LNCaP clone FGC (cell line): ENCODE results near the gene NCCRP1.

Source experiments
- DNase-seq: peaks from one replicate; pipeline ENCODE4 v3.0.0-alpha.2; 2011; ENCODE audit warnings: low read depth
- H3K4me3 ChIP-seq: 2 replicates; pipeline ENCODE4 v1.5.1; 2011; ENCODE audit warnings: mild to moderate bottlenecking, low read depth, low read length, control low read depth
- CTCF ChIP-seq: IDR thresholded peaks from 2 replicates; pipeline ENCODE4 v1.5.1; 2012; ENCODE audit warnings: mild to moderate bottlenecking; ENCODE audit not compliant: control insufficient read depth, insufficient read depth; ENCODE audit errors: extremely low read depth

NCCRP1 gene

GRCh38 chr19:39174558-39175544, 21.9 kb upstream of the NCCRP1 start:
- no peak for TF ChIP-seq CTCF
- DNase-seq: no peak

GRCh38 chr19:39175564-39175963, 21.2 kb upstream of the NCCRP1 start:
- no peak for TF ChIP-seq CTCF

More at GRCh38 chr19:39174558-39175544, 21.9 kb upstream of the NCCRP1 start:
- no peak overlapping the region for H3K4me3 ChIP-seq

GRCh38 chr19:39177110-39177699, 19.6 kb upstream of the NCCRP1 start:
- no peak for TF ChIP-seq CTCF
- H3K4me3 ChIP-seq: no peak overlapping the region
- no peak for DNase-seq

More at GRCh38 chr19:39175564-39175963, 21.2 kb upstream of the NCCRP1 start:
- DNase-seq: no peak
- H3K4me3 ChIP-seq: no peak overlapping the region

GRCh38 chr19:39177736-39178135, 19.0 kb upstream of the NCCRP1 start:
- no peak for DNase-seq
- TF ChIP-seq CTCF: no peak
- H3K4me3 ChIP-seq: no peak overlapping the region

GRCh38 chr19:39178296-39179006, 18.3 kb upstream of the NCCRP1 start:
- no peak overlapping the region for H3K4me3 ChIP-seq
- DNase-seq: no peak
- TF ChIP-seq CTCF: no peak

- no peak overlapping the region for H3K4me3 ChIP-seq
- no peak for DNase-seq
- TF ChIP-seq CTCF: no peak
These were observed 17.0 kb upstream of the NCCRP1 start for GRCh38 chr19:39179754-39180153.
